HEK293 (cell line): ENCODE measurements around the gene IL1A.

Source experiments
- CTCF ChIP-seq: fragments of 450-650 bp; formaldehyde crosslinking; IDR thresholded peaks from 2 replicates; pipeline ENCODE4 v1.5.1; 2016; ENCODE audit warnings: missing biosample characterization, missing genetic modification characterization
- YY1 ChIP-seq: fragments of 450-650 bp; formaldehyde crosslinking; IDR thresholded peaks from 2 replicates; pipeline ENCODE4 v1.5.1; 2018; ENCODE audit warnings: missing biosample characterization, missing genetic modification characterization
- ZBTB49 ChIP-seq: fragments of 450-650 bp; formaldehyde crosslinking; IDR thresholded peaks from 2 replicates; pipeline ENCODE4 v1.5.1; 2016; ENCODE audit warnings: missing biosample characterization, missing genetic modification characterization, low read depth
- ZBTB7A ChIP-seq: fragments of 450-650 bp; formaldehyde crosslinking; IDR thresholded peaks from 2 replicates; pipeline ENCODE4 v1.5.1; 2016; ENCODE audit warnings: low read depth, missing biosample characterization, missing genetic modification characterization
- ZFP37 ChIP-seq: fragments of 450-650 bp; formaldehyde crosslinking; IDR thresholded peaks from 2 replicates; pipeline ENCODE4 v1.5.1; 2016; ENCODE audit warnings: missing biosample characterization, missing genetic modification characterization
- ZNF114 ChIP-seq: fragments of 450-650 bp; formaldehyde crosslinking; IDR thresholded peaks from 2 replicates; pipeline ENCODE4 v1.5.0; 2017; ENCODE audit warnings: missing biosample characterization, missing genetic modification characterization
- ZNF132 ChIP-seq: fragments of 450-650 bp; formaldehyde crosslinking; IDR thresholded peaks from 2 replicates; pipeline ENCODE4 v1.5.1; 2017; ENCODE audit warnings: missing biosample characterization, missing genetic modification characterization, borderline replicate concordance
- ZNF274 ChIP-seq, 2 experiments: fragments of 200-500 bp in 1 of 2; fragments of 450-650 bp in 1 of 2; sonication (Bioruptor generic) in 1 of 2; formaldehyde crosslinking in 1 of 2; IDR thresholded peaks; 2 replicates each; pipeline versions ENCODE4 v1.5.1 to v1.6.1; 2014 to 2016; ENCODE audit warnings: borderline replicate concordance in 1 of 2, inconsistent platforms in 1 of 2, low read length in 1 of 2, missing biosample characterization in 1 of 2, missing genetic modification characterization in 1 of 2
- ZNF423 ChIP-seq: fragments of 450-650 bp; formaldehyde crosslinking; IDR thresholded peaks from 2 replicates; pipeline ENCODE4 v1.5.1; 2016; ENCODE audit warnings: missing biosample characterization, missing genetic modification characterization
- ZNF518A ChIP-seq: fragments of 450-650 bp; formaldehyde crosslinking; conservative IDR thresholded peaks from 2 replicates; pipeline ENCODE4 v1.5.1; 2016; ENCODE audit warnings: low read depth, missing biosample characterization, missing genetic modification characterization
- ZNF580 ChIP-seq: fragments of 450-650 bp; formaldehyde crosslinking; IDR thresholded peaks from 2 replicates; pipeline ENCODE4 v1.5.1; 2016; ENCODE audit warnings: missing biosample characterization, missing genetic modification characterization
- ZNF623 ChIP-seq: fragments of 450-650 bp; formaldehyde crosslinking; IDR thresholded peaks from 2 replicates; pipeline ENCODE4 v1.5.1; 2016; ENCODE audit warnings: missing biosample characterization, missing genetic modification characterization
- ZNF747 ChIP-seq: fragments of 450-650 bp; formaldehyde crosslinking; IDR thresholded peaks from 2 replicates; pipeline ENCODE4 v1.5.1; 2016; ENCODE audit warnings: missing biosample characterization, missing genetic modification characterization
- ZNF76 ChIP-seq: fragments of 450-650 bp; formaldehyde crosslinking; IDR thresholded peaks from 2 replicates; pipeline ENCODE4; 2016; ENCODE audit warnings: low read depth, missing biosample characterization, missing genetic modification characterization, borderline replicate concordance

- TF ChIP-seq ZNF274 (IDR thresholded peaks at IDR 0.05; ENCODE audit: low read length), result no peak
- no peak for TF ChIP-seq ZNF274 (tag by site-specific recombination; IDR thresholded peaks at IDR 0.05; ENCODE audit: borderline replicate concordance)
- TF ChIP-seq CTCF (tag by site-specific recombination), result no peak
- no peak for TF ChIP-seq ZNF423 (tag by site-specific recombination)
- no peak for TF ChIP-seq ZBTB7A (tag by site-specific recombination)
- TF ChIP-seq ZNF580 (tag by site-specific recombination), result no peak
- no peak for TF ChIP-seq ZFP37
- no peak for TF ChIP-seq ZNF518A (tag by site-specific recombination)
- no peak for TF ChIP-seq ZNF114 (tag by site-specific recombination)
- no peak for TF ChIP-seq YY1
- no peak for TF ChIP-seq ZBTB49 (tag by site-specific recombination)
- TF ChIP-seq ZNF623 (tag by site-specific recombination), result no peak
- TF ChIP-seq ZNF76 (tag by site-specific recombination), result no peak
- no peak for TF ChIP-seq ZNF747 (tag by site-specific recombination)
- TF ChIP-seq ZNF132 (tag by site-specific recombination), result no peak
Observed at GRCh38 chr2:112824694-112825085, 40.4 kb upstream of the IL1A start.
